ENCODE measurements around the gene UBE2N. TPM values are rescaled to one million over a fixed set of nuclear protein-coding genes. Genes with fewer than 3 reads are reported as not detected.

UBE2N gene, protein sequence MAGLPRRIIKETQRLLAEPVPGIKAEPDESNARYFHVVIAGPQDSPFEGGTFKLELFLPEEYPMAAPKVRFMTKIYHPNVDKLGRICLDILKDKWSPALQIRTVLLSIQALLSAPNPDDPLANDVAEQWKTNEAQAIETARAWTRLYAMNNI
- polyA plus RNA-seq (2012; ENCODE audit: insufficient read length, low read depth), result 59.6 TPM

DNA sequence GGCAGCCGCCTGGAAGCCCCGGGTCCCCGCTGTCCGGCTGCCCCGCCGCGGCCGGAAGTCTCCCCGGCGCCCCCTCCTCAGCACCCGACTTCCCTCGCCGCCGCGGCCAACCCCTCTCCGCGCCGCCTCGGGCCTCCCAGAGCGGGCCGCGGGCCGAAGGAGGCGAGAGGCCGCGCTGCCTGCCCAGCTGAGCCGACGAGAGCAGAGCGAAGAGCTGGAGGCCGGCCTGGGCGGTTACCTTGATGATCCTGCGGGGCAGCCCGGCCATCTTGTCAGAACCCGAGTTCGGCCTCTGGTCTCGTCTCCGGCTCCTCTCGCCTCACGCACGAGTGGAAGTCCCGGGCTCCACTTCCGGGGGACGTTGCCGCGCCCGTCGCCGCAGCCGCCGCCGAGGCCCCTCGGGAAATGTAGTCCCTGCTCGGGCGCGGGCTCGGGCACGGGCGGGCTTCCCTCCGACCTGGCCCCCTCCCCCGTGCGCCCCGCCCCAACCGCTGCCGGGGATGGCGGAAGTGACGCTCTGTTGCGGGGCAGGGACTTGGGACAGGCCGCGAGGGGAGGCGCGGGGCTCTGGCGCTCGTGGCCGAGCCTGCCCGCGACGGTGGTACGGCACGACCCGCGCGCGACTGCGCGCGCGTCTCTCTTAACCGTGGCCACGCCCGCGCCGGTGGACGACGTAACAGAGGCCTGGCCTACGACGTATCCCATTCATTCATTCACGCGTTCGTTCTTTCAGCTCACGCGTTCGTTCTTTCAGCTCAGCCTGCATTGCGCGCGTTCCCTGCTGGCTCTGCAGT, at the start of gene UBE2N:
UBE2N (minus strand) TSS at position 331 of the 794 bp plus-strand sequence; CDS start at position 268, 63 bp downstream.
- peak; percentile 63 for TF ChIP-seq POLR2AphosphoS5 (IDR thresholded peaks at IDR 0.05; ENCODE audit: low read depth, low read length)
- TF ChIP-seq, protein P1, sequence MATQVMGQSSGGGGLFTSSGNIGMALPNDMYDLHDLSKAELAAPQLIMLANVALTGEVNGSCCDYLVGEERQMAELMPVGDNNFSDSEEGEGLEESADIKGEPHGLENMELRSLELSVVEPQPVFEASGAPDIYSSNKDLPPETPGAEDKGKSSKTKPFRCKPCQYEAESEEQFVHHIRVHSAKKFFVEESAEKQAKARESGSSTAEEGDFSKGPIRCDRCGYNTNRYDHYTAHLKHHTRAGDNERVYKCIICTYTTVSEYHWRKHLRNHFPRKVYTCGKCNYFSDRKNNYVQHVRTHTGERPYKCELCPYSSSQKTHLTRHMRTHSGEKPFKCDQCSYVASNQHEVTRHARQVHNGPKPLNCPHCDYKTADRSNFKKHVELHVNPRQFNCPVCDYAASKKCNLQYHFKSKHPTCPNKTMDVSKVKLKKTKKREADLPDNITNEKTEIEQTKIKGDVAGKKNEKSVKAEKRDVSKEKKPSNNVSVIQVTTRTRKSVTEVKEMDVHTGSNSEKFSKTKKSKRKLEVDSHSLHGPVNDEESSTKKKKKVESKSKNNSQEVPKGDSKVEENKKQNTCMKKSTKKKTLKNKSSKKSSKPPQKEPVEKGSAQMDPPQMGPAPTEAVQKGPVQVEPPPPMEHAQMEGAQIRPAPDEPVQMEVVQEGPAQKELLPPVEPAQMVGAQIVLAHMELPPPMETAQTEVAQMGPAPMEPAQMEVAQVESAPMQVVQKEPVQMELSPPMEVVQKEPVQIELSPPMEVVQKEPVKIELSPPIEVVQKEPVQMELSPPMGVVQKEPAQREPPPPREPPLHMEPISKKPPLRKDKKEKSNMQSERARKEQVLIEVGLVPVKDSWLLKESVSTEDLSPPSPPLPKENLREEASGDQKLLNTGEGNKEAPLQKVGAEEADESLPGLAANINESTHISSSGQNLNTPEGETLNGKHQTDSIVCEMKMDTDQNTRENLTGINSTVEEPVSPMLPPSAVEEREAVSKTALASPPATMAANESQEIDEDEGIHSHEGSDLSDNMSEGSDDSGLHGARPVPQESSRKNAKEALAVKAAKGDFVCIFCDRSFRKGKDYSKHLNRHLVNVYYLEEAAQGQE (IDR thresholded peaks at IDR 0.05; ENCODE audit: insufficient read depth in 1 of 2, low read depth in 2 of 2, low read length in 2 of 2), result peak in 1 of 2 experiments; percentile 49; a peak in 1 of 4 replicates
- peak; percentile 97 for TF ChIP-seq FOXP2 (optimal IDR thresholded peaks at IDR 0.05; ENCODE audit: borderline replicate concordance, extremely low read depth, extremely low read length, insufficient read depth)
- peak; percentile 88 for TF ChIP-seq TAF1 (IDR thresholded peaks at IDR 0.05; ENCODE audit: borderline replicate concordance, insufficient read depth, low read length)
- 0 out of 2 replicates have a peak, but pooled peaks have one; percentile 37 for TF ChIP-seq SIN3A (IDR thresholded peaks at IDR 0.05; ENCODE audit: borderline replicate concordance, insufficient read depth, low read length)

DNA sequence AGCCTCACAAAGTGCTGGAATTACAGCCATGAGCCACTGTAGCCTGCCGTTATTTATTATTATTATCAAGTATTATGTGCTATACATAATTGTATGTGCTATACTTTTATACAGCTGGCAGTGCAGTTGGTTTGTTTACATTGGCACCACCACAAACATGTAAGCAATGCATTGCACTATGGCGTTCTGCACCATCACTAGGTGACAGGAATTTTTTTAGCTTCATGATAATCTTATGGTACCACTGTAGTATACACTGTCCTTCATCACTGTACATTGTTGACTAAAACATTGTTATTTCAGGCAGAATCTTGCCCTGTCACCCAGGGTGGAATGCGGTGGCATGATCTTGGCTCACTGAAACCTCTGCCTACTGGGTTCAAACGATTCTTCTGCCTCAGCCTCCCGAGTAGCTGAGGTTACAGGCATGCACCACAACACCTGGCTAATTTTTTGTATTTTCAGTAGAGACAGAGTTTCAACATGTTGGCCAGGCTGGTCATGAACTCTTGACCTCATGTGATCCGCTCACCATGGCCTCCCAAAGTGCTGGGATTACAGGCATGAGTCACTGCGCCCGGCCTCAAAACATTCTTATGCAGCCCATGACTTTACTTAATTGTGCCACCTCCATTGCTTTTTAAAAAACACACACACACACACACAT, 42.7 kb upstream of the UBE2N start:
- TF ChIP-seq SIN3A (IDR thresholded peaks at IDR 0.05; ENCODE audit: borderline replicate concordance, insufficient read depth, low read length), result no peak
- TF ChIP-seq, protein P1 (IDR thresholded peaks at IDR 0.05; ENCODE audit: insufficient read depth in 1 of 2, low read depth in 2 of 2, low read length in 2 of 2), result no peak
- no peak for TF ChIP-seq POLR2AphosphoS5 (IDR thresholded peaks at IDR 0.05; ENCODE audit: low read depth, low read length)
- TF ChIP-seq FOXP2 (optimal IDR thresholded peaks at IDR 0.05; ENCODE audit: borderline replicate concordance, extremely low read depth, extremely low read length, insufficient read depth), result no peak
- no peak for TF ChIP-seq TAF1 (IDR thresholded peaks at IDR 0.05; ENCODE audit: borderline replicate concordance, insufficient read depth, low read length)

DNA sequence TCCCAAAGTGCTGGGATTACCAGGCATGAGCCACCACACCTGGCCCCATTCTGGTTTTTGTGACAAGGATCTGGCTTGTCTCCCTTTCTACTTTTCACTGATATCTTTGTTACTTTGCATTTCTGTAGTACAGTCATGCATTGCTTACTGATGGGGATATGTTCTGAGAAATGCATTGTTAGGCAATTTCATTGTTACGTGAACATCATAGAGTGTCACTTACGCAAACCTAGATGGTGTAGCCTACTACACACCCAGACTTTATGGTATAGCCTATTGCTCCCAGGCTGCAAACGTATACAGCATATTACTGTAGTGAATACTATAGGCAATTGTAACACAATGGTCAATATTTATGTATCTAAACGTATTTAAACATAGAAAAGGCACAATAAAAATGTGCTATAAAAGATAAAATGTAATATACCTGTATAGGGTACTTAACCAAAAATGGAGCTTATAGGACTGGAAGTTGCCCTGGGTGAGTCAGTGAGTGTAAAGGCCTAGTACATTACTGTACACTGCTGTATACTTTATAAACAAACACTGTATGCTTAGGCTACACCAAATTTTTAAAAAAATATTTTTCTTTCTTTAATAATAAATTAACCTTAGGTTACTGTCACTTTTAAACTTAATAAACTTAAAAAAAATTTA, 41.5 kb upstream of the UBE2N start:
- TF ChIP-seq TAF1 (IDR thresholded peaks at IDR 0.05; ENCODE audit: borderline replicate concordance, insufficient read depth, low read length) (no peak), POLR2AphosphoS5 (IDR thresholded peaks at IDR 0.05; ENCODE audit: low read depth, low read length) (no peak), FOXP2 (optimal IDR thresholded peaks at IDR 0.05; ENCODE audit: borderline replicate concordance, extremely low read depth, extremely low read length, insufficient read depth) (no peak), SIN3A (IDR thresholded peaks at IDR 0.05; ENCODE audit: borderline replicate concordance, insufficient read depth, low read length) (no peak)
- TF ChIP-seq, protein P1 (IDR thresholded peaks at IDR 0.05; ENCODE audit: insufficient read depth in 1 of 2, low read depth in 2 of 2, low read length in 2 of 2), result no peak

DNA sequence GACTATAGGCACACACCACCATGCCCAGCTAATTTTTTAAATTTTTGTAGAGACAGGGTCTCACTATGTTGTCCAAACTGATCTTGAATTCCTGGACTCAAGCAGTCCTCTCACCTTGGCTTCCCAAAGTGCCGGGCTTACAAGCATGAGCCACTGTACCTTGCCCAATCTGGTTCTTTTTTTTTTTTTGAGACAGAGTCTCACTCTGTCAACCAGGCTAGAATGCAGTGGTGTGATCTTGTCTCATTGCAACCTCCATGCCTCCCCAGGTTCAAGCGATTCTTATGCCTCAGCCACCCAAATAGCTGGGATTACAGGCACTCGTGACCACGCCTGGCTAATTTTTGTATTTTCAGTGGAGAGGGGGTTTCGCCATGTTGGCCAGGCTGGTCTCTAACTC, 41.0 kb upstream of the UBE2N start:
- TF ChIP-seq TAF1 (IDR thresholded peaks at IDR 0.05; ENCODE audit: borderline replicate concordance, insufficient read depth, low read length), result no peak
- TF ChIP-seq POLR2AphosphoS5 (IDR thresholded peaks at IDR 0.05; ENCODE audit: low read depth, low read length), result no peak
- TF ChIP-seq SIN3A (IDR thresholded peaks at IDR 0.05; ENCODE audit: borderline replicate concordance, insufficient read depth, low read length), result no peak
- TF ChIP-seq, protein P1 (IDR thresholded peaks at IDR 0.05; ENCODE audit: insufficient read depth in 1 of 2, low read depth in 2 of 2, low read length in 2 of 2), result no peak
- TF ChIP-seq FOXP2 (optimal IDR thresholded peaks at IDR 0.05; ENCODE audit: borderline replicate concordance, extremely low read depth, extremely low read length, insufficient read depth), result no peak
